ENCODE measurements around the gene MUS81. TPM values are rescaled to one million over a fixed set of nuclear protein-coding genes. Genes with fewer than 3 reads are reported as not detected.
"Not testable (repeated sequence)": the region's sequence is repeated elsewhere in the genome, so short reads cannot be mapped to it uniquely, and the experiment has no call there.

The MUS81 gene
- total RNA-seq, 1 donor from 2014 or later = 36.8 TPM

GRCh38 chr11:65890324-65891218, 30.3 kb downstream of the MUS81 start, which contains the start of gene CCDC85B:
CCDC85B (plus strand) TSS chr11:65890673; CDS start chr11:65890784, 111 bp downstream.
- Histone ChIP-seq H3K4me2 (peak within 1 kb of the TSS; percentile 91), H3K36me3 (no peaks in the 10 kb centered on the region), H3F3A (ENCODE audit: low read depth) (peaks cover 48% of the 10 kb centered on the region), H3K79me2 (ENCODE audit: low read depth) (peaks cover 31% of the 10 kb centered on the region), H3K4me3 (peak within 1 kb of the TSS; percentile 66), H3K4me1 (peaks cover 24% of the 10 kb centered on the region), H3K9me3 (ENCODE audit: low read depth) (no peaks in the 10 kb centered on the region), H3K27ac (no peak within 1 kb of the TSS), H2AFZ (replicated peaks) (peak within 1 kb of the TSS; percentile 20), H3K27me3 (peaks cover 18% of the 10 kb centered on the region), H4K20me1 (ENCODE audit: low read depth) (peaks cover 14% of the 10 kb centered on the region), H3K9ac (no peak within 1 kb of the TSS)
- H3K27ac Mint-ChIP-seq = peak within 1 kb of the TSS; percentile 91
- peak within 1 kb of the TSS; percentile 98 for H3K4me3 Mint-ChIP-seq
- peaks cover 51% of the 10 kb centered on the region for H3K4me1 Mint-ChIP-seq
- peaks cover 8% of the 10 kb centered on the region for H3K36me3 Mint-ChIP-seq
- DNase-seq (ENCODE audit: low spot score) = peak; percentile 96
- peaks cover 8% of the 10 kb centered on the region for H3K27me3 Mint-ChIP-seq (ENCODE audit: insufficient read depth, low read depth)
- no peaks in the 10 kb centered on the region for H3K9me3 Mint-ChIP-seq
- TF ChIP-seq CTCF (IDR thresholded peaks at IDR 0.05) (peak; percentile 40), EZH2phosphoT487 (IDR thresholded peaks at IDR 0.05) (peak; percentile 31), EZH2 (IDR thresholded peaks at IDR 0.05) (peak; percentile 54)

DNA sequence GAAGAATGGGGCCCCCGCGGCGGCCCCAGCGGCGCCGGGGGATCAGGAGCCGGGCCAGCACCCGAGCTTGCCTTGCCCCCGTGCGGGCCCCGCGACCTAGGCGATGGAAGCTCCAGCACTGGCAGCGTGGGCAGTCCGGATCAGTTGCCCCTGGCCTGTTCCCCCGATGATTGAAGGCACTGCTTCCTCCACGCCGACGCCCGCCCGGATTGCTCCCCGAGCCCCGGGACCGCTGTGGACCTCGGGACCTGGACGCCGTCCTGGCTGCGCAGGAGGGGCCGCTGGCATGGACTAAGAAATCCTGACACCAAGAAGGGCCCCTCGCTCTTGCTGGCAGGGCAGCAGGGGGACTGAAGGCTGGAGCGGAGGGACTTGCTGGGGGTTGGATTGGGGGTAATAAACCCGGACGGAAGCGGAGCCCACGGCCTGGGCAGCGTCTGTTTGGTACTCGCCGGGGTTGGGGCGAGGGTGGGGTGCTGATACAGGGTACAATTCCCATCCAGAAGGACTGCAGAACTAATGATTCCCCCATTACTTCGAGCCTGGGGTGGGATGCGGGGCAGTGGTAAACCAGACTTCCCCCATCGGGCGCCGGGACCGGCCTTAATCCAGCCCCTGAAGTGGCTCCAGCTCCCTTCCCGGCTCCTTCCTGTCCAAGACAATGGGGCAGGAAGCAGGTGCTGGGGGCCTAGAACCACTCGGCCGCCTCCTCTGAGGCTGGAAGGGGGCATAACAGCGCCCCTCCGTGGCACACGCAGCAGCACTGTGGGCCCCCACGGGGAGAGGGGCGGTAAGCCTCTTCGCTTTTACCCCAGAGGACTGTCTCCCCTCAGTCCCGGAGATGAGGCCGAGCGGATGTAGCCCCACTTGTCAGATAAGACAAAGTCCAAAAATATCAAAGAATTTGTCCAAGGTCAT, 31.2 kb downstream of the MUS81 start:
- no peaks in the 10 kb centered on the region for H3K9me3 Mint-ChIP-seq
- H3K27ac Mint-ChIP-seq = no peak overlapping the region
- no peak overlapping the region for H3K27ac ChIP-seq

GRCh38 chr11:65892137-65892540, 31.9 kb downstream of the MUS81 start:
- Histone ChIP-seq H4K20me1 (ENCODE audit: low read depth) (peaks cover 14% of the 10 kb centered on the region), H3K4me2 (peak overlapping the region; percentile 91), H3K79me2 (ENCODE audit: low read depth) (peaks cover 21% of the 10 kb centered on the region), H3F3A (ENCODE audit: low read depth) (peaks cover 44% of the 10 kb centered on the region), H3K4me1 (peaks cover 23% of the 10 kb centered on the region), H3K4me3 (peak overlapping the region; percentile 66), H3K27me3 (peaks cover 29% of the 10 kb centered on the region)
- not testable (repeated sequence) for H3K9me3 Mint-ChIP-seq; H2AFZ ChIP-seq (replicated peaks); H3K9ac ChIP-seq; H3K27ac ChIP-seq; H3K36me3 Mint-ChIP-seq; H3K27ac Mint-ChIP-seq; H3K36me3 ChIP-seq; H3K9me3 ChIP-seq (ENCODE audit: low read depth); DNase-seq (ENCODE audit: low spot score)
- H3K4me3 Mint-ChIP-seq = peak overlapping the region; percentile 86
- peaks cover 44% of the 10 kb centered on the region for H3K4me1 Mint-ChIP-seq
- H3K27me3 Mint-ChIP-seq (ENCODE audit: insufficient read depth, low read depth) = peaks cover 12% of the 10 kb centered on the region

More for the DNA sequence above, 31.2 kb downstream of the MUS81 start:
- Histone ChIP-seq H3K9ac (no peak overlapping the region), H3K79me2 (ENCODE audit: low read depth) (peaks cover 27% of the 10 kb centered on the region), H3K36me3 (no peaks in the 10 kb centered on the region), H4K20me1 (ENCODE audit: low read depth) (peaks cover 14% of the 10 kb centered on the region), H3K4me1 (peaks cover 24% of the 10 kb centered on the region), H3K4me2 (peak overlapping the region; percentile 91), H3K4me3 (peak overlapping the region; percentile 66), H2AFZ (replicated peaks) (peak overlapping the region; percentile 15), H3K9me3 (ENCODE audit: low read depth) (no peaks in the 10 kb centered on the region), H3K27me3 (peaks cover 24% of the 10 kb centered on the region), H3F3A (ENCODE audit: low read depth) (peaks cover 45% of the 10 kb centered on the region)
- Mint-ChIP-seq H3K4me1 (peaks cover 50% of the 10 kb centered on the region), H3K4me3 (peak overlapping the region; percentile 86), H3K36me3 (peaks cover 5% of the 10 kb centered on the region), H3K27me3 (ENCODE audit: insufficient read depth, low read depth) (peaks cover 10% of the 10 kb centered on the region)
- TF ChIP-seq CTCF (IDR thresholded peaks at IDR 0.05) = peak; percentile 52
- no peak for TF ChIP-seq EZH2phosphoT487 (IDR thresholded peaks at IDR 0.05)
- DNase-seq (ENCODE audit: low spot score) = peak; percentile 79
